ENCODE measurements around the gene INPP1. TPM values are rescaled to one million over a fixed set of nuclear protein-coding genes. Genes with fewer than 3 reads are reported as not detected.
"Not testable (repeated sequence)": the region's sequence is repeated elsewhere in the genome, so short reads cannot be mapped to it uniquely, and the experiment has no call there.

Gene INPP1
- total and polyA plus RNA-seq, 4 donors, result 9.1 to 13.2 (median 12.4) TPM

- Histone ChIP-seq H3K9ac (ENCODE audit: low read depth in 1 of 2, low read length in 2 of 2) (no peak overlapping the region), H3K4me3 (ENCODE audit: low read depth in 1 of 3, low read length in 3 of 3) (no peak overlapping the region), H3K27ac (ENCODE audit: low read depth in 1 of 2, low read length in 2 of 2) (no peak overlapping the region), H3K27me3 (ENCODE audit: control insufficient read depth in 4 of 4, insufficient read depth in 4 of 4, low read length in 3 of 4) (no peaks in the 10 kb centered on the region), H3K4me1 (ENCODE audit: control insufficient read depth in 4 of 4, insufficient read depth in 4 of 4, low read length in 3 of 4) (peaks cover 12 to 45% (median 33%) of the 10 kb centered on the region in 4 donors), H3K36me3 (ENCODE audit: control insufficient read depth in 4 of 4, insufficient read depth in 3 of 4, low read depth in 1 of 4, low read length in 3 of 4) (peaks cover 0 to 4% (median 1%) of the 10 kb centered on the region in 4 donors), H3K9me3 (ENCODE audit: control insufficient read depth in 4 of 4, low read length in 3 of 4) (no peaks in the 10 kb centered on the region)
- 45% methylated on average over 2 of the region's 2 CpGs for WGBS
- TF ChIP-seq EGR1 (IDR thresholded peaks at IDR 0.05; ENCODE audit: low read depth in 2 of 2), result no peak
- TF ChIP-seq, protein P1, sequence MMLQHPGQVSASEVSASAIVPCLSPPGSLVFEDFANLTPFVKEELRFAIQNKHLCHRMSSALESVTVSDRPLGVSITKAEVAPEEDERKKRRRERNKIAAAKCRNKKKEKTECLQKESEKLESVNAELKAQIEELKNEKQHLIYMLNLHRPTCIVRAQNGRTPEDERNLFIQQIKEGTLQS (IDR thresholded peaks at IDR 0.05), result no peak
- no peak for TF ChIP-seq HNF4A (conservative IDR thresholded peaks at IDR 0.05)
- TF ChIP-seq YY1 (IDR thresholded peaks at IDR 0.05), result no peak
- no peak for TF ChIP-seq MAX (IDR thresholded peaks at IDR 0.05)
- no peak for TF ChIP-seq FOXA1 (IDR thresholded peaks at IDR 0.05)
- TF ChIP-seq GABPA (IDR thresholded peaks at IDR 0.05 in 1 of 2, conservative IDR thresholded peaks at IDR 0.05 in 1 of 2), result no peak
- no peak for TF ChIP-seq RXRA (IDR thresholded peaks at IDR 0.05)
- TF ChIP-seq, protein P2, sequence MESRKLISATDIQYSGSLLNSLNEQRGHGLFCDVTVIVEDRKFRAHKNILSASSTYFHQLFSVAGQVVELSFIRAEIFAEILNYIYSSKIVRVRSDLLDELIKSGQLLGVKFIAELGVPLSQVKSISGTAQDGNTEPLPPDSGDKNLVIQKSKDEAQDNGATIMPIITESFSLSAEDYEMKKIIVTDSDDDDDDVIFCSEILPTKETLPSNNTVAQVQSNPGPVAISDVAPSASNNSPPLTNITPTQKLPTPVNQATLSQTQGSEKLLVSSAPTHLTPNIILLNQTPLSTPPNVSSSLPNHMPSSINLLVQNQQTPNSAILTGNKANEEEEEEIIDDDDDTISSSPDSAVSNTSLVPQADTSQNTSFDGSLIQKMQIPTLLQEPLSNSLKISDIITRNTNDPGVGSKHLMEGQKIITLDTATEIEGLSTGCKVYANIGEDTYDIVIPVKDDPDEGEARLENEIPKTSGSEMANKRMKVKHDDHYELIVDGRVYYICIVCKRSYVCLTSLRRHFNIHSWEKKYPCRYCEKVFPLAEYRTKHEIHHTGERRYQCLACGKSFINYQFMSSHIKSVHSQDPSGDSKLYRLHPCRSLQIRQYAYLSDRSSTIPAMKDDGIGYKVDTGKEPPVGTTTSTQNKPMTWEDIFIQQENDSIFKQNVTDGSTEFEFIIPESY (IDR thresholded peaks at IDR 0.05), result no peak
- TF ChIP-seq TAF1 (conservative IDR thresholded peaks at IDR 0.05), result no peak
- TF ChIP-seq RAD21 (IDR thresholded peaks at IDR 0.05), result no peak
- TF ChIP-seq FOXA2 (IDR thresholded peaks at IDR 0.05), result no peak
- TF ChIP-seq JUND (IDR thresholded peaks at IDR 0.05), result no peak
- TF ChIP-seq REST (IDR thresholded peaks at IDR 0.05), result no peak
- TF ChIP-seq HNF4G (IDR thresholded peaks at IDR 0.05), result no peak
- TF ChIP-seq SP1 (IDR thresholded peaks at IDR 0.05), result no peak
- TF ChIP-seq NR2F2 (IDR thresholded peaks at IDR 0.05), result no peak
- TF ChIP-seq, protein P3, sequence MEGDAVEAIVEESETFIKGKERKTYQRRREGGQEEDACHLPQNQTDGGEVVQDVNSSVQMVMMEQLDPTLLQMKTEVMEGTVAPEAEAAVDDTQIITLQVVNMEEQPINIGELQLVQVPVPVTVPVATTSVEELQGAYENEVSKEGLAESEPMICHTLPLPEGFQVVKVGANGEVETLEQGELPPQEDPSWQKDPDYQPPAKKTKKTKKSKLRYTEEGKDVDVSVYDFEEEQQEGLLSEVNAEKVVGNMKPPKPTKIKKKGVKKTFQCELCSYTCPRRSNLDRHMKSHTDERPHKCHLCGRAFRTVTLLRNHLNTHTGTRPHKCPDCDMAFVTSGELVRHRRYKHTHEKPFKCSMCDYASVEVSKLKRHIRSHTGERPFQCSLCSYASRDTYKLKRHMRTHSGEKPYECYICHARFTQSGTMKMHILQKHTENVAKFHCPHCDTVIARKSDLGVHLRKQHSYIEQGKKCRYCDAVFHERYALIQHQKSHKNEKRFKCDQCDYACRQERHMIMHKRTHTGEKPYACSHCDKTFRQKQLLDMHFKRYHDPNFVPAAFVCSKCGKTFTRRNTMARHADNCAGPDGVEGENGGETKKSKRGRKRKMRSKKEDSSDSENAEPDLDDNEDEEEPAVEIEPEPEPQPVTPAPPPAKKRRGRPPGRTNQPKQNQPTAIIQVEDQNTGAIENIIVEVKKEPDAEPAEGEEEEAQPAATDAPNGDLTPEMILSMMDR (IDR thresholded peaks at IDR 0.05; ENCODE audit: low read depth, low read length, missing input control), result no peak
- DNase-seq (ENCODE audit: low spot score), result no peak
Observed at GRCh38 chr2:190357600-190357999, 14.2 kb downstream of the INPP1 start.

DNA sequence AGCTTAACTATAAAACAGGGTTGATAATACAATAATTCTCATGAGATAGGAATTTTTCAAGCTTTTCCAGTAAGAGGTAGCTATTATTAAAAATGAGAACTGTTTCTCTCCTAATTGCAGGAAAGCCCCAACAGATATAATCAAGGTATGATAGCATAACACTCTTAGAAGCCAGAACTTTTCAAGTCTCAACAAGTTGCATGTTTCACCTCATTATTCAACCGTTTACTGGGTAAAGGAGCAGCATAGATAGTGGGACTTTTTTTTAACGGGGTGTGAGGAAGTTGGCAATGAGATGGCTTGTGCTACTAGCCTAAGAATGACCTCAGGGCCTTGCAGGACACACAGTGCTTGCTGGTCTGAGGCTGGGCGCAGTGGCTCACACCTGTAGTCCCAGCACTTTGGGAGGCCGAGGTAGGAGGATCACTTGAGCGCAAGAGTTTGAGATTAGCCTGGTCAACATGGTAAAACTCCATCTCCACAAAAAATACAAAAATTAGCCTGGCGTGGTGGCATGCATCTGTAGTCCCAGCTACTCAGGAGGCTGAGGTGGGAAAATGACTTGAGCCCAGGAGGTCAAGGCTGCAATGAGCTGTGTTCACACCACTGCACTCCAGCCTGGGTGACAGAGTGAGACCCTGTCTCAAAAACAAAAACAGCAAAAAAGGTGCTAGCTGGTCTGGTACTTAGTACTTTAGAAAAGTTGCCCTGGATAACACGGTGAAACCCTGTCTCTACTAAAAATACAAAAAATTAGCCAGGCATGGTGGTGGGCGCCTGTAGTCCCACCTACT, 15.5 kb downstream of the INPP1 start:
- H3K4me3 ChIP-seq (ENCODE audit: low read depth in 1 of 3, low read length in 3 of 3); H3K27me3 ChIP-seq (ENCODE audit: control insufficient read depth in 4 of 4, insufficient read depth in 4 of 4, low read length in 3 of 4); H3K36me3 ChIP-seq (ENCODE audit: control insufficient read depth in 4 of 4, insufficient read depth in 3 of 4, low read depth in 1 of 4, low read length in 3 of 4); H3K9me3 ChIP-seq (ENCODE audit: control insufficient read depth in 4 of 4, low read length in 3 of 4); DNase-seq (ENCODE audit: low spot score); H3K9ac ChIP-seq (ENCODE audit: low read depth in 1 of 2, low read length in 2 of 2): not testable (repeated sequence)
- Histone ChIP-seq H3K4me1 (ENCODE audit: control insufficient read depth in 4 of 4, insufficient read depth in 4 of 4, low read length in 3 of 4) (peaks cover 12 to 37% (median 23%) of the 10 kb centered on the region in 4 donors), H3K27ac (ENCODE audit: low read depth in 1 of 2, low read length in 2 of 2) (peak overlapping the region; percentile 78)
- WGBS, result 74% methylated on average over 8 of the region's 8 CpGs

Data from liver (tissue), 9 donors.